K562 (cell line): Measurements from ENCODE around the gene ESPN. TPM values are rescaled to one million over a fixed set of nuclear protein-coding genes. Genes with fewer than 3 reads are reported as not detected.
"Not testable (repeated sequence)": the region's sequence is repeated elsewhere in the genome, so short reads cannot be mapped to it uniquely, and the experiment has no call there.

Source experiments
- CBFA2T3 ChIP-seq: fragments of 450-650 bp; IDR thresholded peaks from 2 replicates; pipeline ENCODE4 v1.6.1; 2017
- CREB1 ChIP-seq, 2 experiments: sonication (generic) in 1 of 2; formaldehyde crosslinking in 1 of 2; IDR thresholded peaks; 2 replicates each; pipeline versions ENCODE4 v1.6.1 to v1.8.0; 2012 to 2022; ENCODE audit warnings: inconsistent platforms in 1 of 2, mild to moderate bottlenecking in 1 of 2, missing genetic modification reagents in 1 of 2, moderate library complexity in 1 of 2
- CXXC5 ChIP-seq: fragments of 250-450 bp; sonication (Bioruptor Pico); IDR thresholded peaks from 2 replicates; pipeline ENCODE4 v1.8.0; 2022; ENCODE audit warnings: inconsistent platforms, mild to moderate bottlenecking, moderate library complexity
- DPF2 ChIP-seq: fragments of 450-650 bp; IDR thresholded peaks from 2 replicates; pipeline ENCODE4 v1.6.1; 2016
- HDAC2 ChIP-seq: fragments of 450-650 bp; IDR thresholded peaks from 2 replicates; pipeline ENCODE4 v1.6.1; 2016; ENCODE audit warnings: mild to moderate bottlenecking
- HMGN3 ChIP-seq: IDR thresholded peaks from 2 replicates; pipeline ENCODE4 v1.6.1; 2011; ENCODE audit warnings: borderline replicate concordance, low read depth, mild to moderate bottlenecking, mixed read lengths, low read length; ENCODE audit not compliant: insufficient read length; ENCODE audit errors: extremely low read depth
- KLF16 ChIP-seq: IDR thresholded peaks from 2 replicates; pipeline ENCODE4 v1.6.1; 2016; ENCODE audit warnings: antibody characterized with exemption
- PML ChIP-seq: IDR thresholded peaks from 2 replicates; pipeline ENCODE4 v1.6.1; 2012; ENCODE audit warnings: low read length, inconsistent platforms
- POLR2AphosphoS5 ChIP-seq: IDR thresholded peaks from 2 replicates; pipeline ENCODE4 v1.6.1; 2011; ENCODE audit warnings: mild to moderate bottlenecking, low read depth, low read length, moderate library complexity; ENCODE audit not compliant: control insufficient read depth, insufficient read depth
- RUNX1 ChIP-seq: sonication (generic); IDR thresholded peaks from 2 replicates; pipeline ENCODE4 v1.6.1; 2016; ENCODE audit warnings: antibody characterized with exemption, low read depth
- TEAD4 ChIP-seq, 2 experiments: sonication (generic) in 1 of 2; formaldehyde crosslinking in 1 of 2; IDR thresholded peaks; 2 replicates each; pipeline versions ENCODE4 v1.6.1 to v1.8.0; 2012 to 2022; ENCODE audit warnings: borderline replicate concordance in 1 of 2, inconsistent platforms in 1 of 2, low read length in 1 of 2, mild to moderate bottlenecking in 1 of 2, missing genetic modification reagents in 1 of 2
- ZFX ChIP-seq: sonication (generic); formaldehyde crosslinking; IDR thresholded peaks from 2 replicates; pipeline ENCODE4 v1.8.0; 2022; ENCODE audit warnings: mild to moderate bottlenecking, missing genetic modification reagents, moderate library complexity
- ZNF766 ChIP-seq: fragments of 200-800 bp; sonication (Bioruptor generic); conservative IDR thresholded peaks from 2 replicates; pipeline ENCODE4 v1.6.1; 2016; ENCODE audit warnings: missing genetic modification characterization, missing compliant biosample characterization
- polyA plus RNA-seq, 8 experiments: library from polyadenylated mRNA; depleted of rRNA in 4 of 8; stranded (reverse) in 5 of 8; unstranded in 3 of 8; fragments of >200 nt; fragmentation: Nextera tagmentation in 2 of 8; fragmentation: Illumina TruSeq in 1 of 8; extraction: Ambion mirVana in 2 of 8; extraction: Trizol in 1 of 8; gene quantifications; 2 replicates each; pipeline versions ENCODE4 v1.2.1 to v1.2.3, GENCODE V29; 2011 to 2014; ENCODE audit warnings: inconsistent platforms in 1 of 8, missing spikeins in 1 of 8
- total RNA-seq, 7 experiments: library from RNA; depleted of rRNA in 6 of 7; stranded (reverse); fragments of >200 nt in 6 of 7; fragmentation: Illumina TruSeq in 2 of 7; extraction: Trizol in 2 of 7; gene quantifications; 2 replicates each; pipeline versions ENCODE4 v1.2.1 to v1.2.3, GENCODE V29; 2011 to 2021; ENCODE audit warnings: low replicate concordance in 1 of 7
- TF ChIP-seq, protein P1 (sequence below): fragments of 200-800 bp; sonication (Bioruptor generic); IDR thresholded peaks from 2 replicates; pipeline ENCODE4 v1.6.1; 2017; ENCODE audit warnings: missing genetic modification characterization, missing compliant biosample characterization
- TF ChIP-seq, protein P2 (sequence below): conservative IDR thresholded peaks from 2 replicates; pipeline ENCODE4 v1.6.1; 2011; ENCODE audit warnings: low read depth, mild to moderate bottlenecking, low read length; ENCODE audit not compliant: control insufficient read depth
- TF ChIP-seq, protein P3 (sequence below), 2 experiments: fragments of 200-800 bp in 1 of 2; sonication (Bioruptor generic) in 1 of 2; sonication (generic) in 1 of 2; formaldehyde crosslinking in 1 of 2; IDR thresholded peaks in 1 of 2; conservative IDR thresholded peaks in 1 of 2; 2 replicates each; pipeline versions ENCODE4 v1.5.0 to v1.6.1; 2016 to 2020; ENCODE audit warnings: missing compliant biosample characterization in 1 of 2, missing genetic modification characterization in 1 of 2, missing genetic modification reagents in 1 of 2
- TF ChIP-seq, protein P4 (sequence below), 2 experiments: fragments of 450-650 bp in 1 of 2; sonication (generic) in 1 of 2; formaldehyde crosslinking in 1 of 2; IDR thresholded peaks in 1 of 2; conservative IDR thresholded peaks in 1 of 2; 2 replicates each; pipeline versions ENCODE4 v1.6.1 to v1.8.1; 2016 to 2023; ENCODE audit warnings: mild to moderate bottlenecking in 2 of 2, moderate library complexity in 2 of 2, inconsistent platforms in 1 of 2, missing genetic modification reagents in 1 of 2
- TF ChIP-seq, protein P5 (sequence below): sonication (generic); formaldehyde crosslinking; IDR thresholded peaks from 2 replicates; pipeline ENCODE4 v1.9.0; 2022; ENCODE audit warnings: mild to moderate bottlenecking, missing genetic modification reagents

ESPN gene
- total and polyA plus RNA-seq, 9 of the 15 experiments (the other 6 are each of a cell fraction or from before 2014, with no cell fraction given): 0.07 to 1.2 (median 0.45) TPM; not detected in 3

DNA sequence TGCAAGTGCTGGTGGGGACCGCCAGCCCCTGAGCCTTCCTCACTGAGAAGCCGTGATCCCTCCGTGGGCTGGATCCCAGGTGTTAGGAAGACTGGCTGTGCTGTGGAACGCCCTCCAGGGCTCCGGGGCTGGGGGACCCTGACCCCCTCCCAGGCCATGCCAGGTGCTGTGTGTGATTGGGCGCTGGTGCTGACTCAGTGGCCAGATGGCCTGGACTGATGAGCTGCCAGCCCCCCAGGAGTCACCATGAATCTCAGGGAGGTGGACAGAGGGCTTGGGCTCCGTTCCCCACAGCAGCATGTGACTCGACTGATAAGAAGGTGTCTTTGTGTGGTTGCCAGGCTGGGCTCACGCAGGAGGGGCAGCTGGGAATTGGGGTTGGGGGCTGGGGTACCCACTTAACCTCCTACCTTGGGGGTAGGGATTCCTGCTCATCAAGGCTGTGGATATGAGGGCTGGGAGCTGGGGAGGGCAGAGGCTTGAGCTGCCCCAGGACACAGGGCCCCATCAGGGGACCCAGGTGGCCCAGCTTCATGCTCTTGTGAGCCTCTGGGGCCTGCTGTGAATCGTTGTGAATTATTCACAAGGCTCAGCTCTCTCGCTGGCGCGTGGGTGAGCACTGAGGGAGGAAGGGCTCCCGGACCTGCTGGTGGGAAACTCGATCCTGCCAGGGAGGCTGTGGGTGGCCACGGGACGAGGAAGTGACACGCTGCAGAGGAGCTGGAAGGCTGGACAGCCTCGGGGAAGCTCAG lies 5.3 kb downstream of the ESPN start (continued):
- TF ChIP-seq TEAD4 (IDR thresholded peaks at IDR 0.05; ENCODE audit: low read length) (peak; percentile 86), RUNX1 (0 out of 2 replicates have a peak, but pooled peaks have one; percentile 21), CREB1 (IDR thresholded peaks at IDR 0.05) (peak; percentile 26; the same call in 1 of the 2 replicates), PML (peak; percentile 68), CXXC5 (peak; percentile 54), POLR2AphosphoS5 (peak; percentile 61), DPF2 (peak; percentile 85), CBFA2T3 (peak; percentile 96), ZNF766 (CRISPR knock-in tag) (0 out of 2 replicates have a peak, but pooled peaks have one; percentile 9), HMGN3 (peak; percentile 72), KLF16 (peak; percentile 79), HDAC2 (peak; percentile 64; the same call in 1 of the 2 replicates), ZFX (CRISPR knock-in tag) (peak; percentile 27; the same call in 1 of the 2 replicates)
- TF ChIP-seq TEAD4 (CRISPR knock-in tag; IDR thresholded peaks at IDR 0.05; ENCODE audit: borderline replicate concordance); CREB1 (CRISPR knock-in tag; IDR thresholded peaks at IDR 0.05): not testable (repeated sequence)
- TF ChIP-seq, protein P1, sequence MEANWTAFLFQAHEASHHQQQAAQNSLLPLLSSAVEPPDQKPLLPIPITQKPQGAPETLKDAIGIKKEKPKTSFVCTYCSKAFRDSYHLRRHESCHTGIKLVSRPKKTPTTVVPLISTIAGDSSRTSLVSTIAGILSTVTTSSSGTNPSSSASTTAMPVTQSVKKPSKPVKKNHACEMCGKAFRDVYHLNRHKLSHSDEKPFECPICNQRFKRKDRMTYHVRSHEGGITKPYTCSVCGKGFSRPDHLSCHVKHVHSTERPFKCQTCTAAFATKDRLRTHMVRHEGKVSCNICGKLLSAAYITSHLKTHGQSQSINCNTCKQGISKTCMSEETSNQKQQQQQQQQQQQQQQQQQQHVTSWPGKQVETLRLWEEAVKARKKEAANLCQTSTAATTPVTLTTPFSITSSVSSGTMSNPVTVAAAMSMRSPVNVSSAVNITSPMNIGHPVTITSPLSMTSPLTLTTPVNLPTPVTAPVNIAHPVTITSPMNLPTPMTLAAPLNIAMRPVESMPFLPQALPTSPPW (CRISPR knock-in tag): peak; percentile 73
- TF ChIP-seq, protein P2, sequence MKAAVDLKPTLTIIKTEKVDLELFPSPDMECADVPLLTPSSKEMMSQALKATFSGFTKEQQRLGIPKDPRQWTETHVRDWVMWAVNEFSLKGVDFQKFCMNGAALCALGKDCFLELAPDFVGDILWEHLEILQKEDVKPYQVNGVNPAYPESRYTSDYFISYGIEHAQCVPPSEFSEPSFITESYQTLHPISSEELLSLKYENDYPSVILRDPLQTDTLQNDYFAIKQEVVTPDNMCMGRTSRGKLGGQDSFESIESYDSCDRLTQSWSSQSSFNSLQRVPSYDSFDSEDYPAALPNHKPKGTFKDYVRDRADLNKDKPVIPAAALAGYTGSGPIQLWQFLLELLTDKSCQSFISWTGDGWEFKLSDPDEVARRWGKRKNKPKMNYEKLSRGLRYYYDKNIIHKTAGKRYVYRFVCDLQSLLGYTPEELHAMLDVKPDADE: 0 out of 2 replicates have a peak, but pooled peaks have one; percentile 43
- TF ChIP-seq, protein P3, sequence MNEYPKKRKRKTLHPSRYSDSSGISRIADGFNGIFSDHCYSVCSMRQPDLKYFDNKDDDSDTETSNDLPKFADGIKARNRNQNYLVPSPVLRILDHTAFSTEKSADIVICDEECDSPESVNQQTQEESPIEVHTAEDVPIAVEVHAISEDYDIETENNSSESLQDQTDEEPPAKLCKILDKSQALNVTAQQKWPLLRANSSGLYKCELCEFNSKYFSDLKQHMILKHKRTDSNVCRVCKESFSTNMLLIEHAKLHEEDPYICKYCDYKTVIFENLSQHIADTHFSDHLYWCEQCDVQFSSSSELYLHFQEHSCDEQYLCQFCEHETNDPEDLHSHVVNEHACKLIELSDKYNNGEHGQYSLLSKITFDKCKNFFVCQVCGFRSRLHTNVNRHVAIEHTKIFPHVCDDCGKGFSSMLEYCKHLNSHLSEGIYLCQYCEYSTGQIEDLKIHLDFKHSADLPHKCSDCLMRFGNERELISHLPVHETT (CRISPR knock-in tag; conservative IDR thresholded peaks at IDR 0.05 in 1 of 2, IDR thresholded peaks at IDR 0.05 in 1 of 2): 0 out of 4 replicates have a peak, but pooled peaks of 1 of the 2 experiments have one; percentile 21
- TF ChIP-seq, protein P4, sequence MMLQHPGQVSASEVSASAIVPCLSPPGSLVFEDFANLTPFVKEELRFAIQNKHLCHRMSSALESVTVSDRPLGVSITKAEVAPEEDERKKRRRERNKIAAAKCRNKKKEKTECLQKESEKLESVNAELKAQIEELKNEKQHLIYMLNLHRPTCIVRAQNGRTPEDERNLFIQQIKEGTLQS (IDR thresholded peaks at IDR 0.05): peak; percentile 83
- TF ChIP-seq, protein P4 (CRISPR knock-in tag; conservative IDR thresholded peaks at IDR 0.05): not testable (repeated sequence)
- TF ChIP-seq, protein P5, sequence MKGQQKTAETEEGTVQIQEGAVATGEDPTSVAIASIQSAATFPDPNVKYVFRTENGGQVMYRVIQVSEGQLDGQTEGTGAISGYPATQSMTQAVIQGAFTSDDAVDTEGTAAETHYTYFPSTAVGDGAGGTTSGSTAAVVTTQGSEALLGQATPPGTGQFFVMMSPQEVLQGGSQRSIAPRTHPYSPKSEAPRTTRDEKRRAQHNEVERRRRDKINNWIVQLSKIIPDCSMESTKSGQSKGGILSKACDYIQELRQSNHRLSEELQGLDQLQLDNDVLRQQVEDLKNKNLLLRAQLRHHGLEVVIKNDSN (CRISPR knock-in tag): peak; percentile 72
